GM19193 (cell line): Measurements from ENCODE around the gene CDAN1.

Experiments
- POLR2A ChIP-seq: IDR thresholded peaks from 4 replicates; pipeline ENCODE4 v1.6.1; 2011; ENCODE audit not compliant: insufficient read depth, insufficient read length; ENCODE audit errors: extremely low read depth

CDAN1 gene

GRCh38 chr15:42737529-42738328 lies 801 bp upstream of the CDAN1 start:
- no peak for TF ChIP-seq POLR2A

- no peak for TF ChIP-seq POLR2A
Measured at GRCh38 chr15:42736178-42736792, 643 bp downstream of the CDAN1 start.

- TF ChIP-seq POLR2A = no peak
Measured at GRCh38 chr15:42735382-42736165, 1.4 kb downstream of the CDAN1 start.

GRCh38 chr15:42734076-42734672 lies 2.8 kb downstream of the CDAN1 start:
- no peak for TF ChIP-seq POLR2A

- no peak for TF ChIP-seq POLR2A
Measured at GRCh38 chr15:42733027-42733426, 3.9 kb downstream of the CDAN1 start.

GRCh38 chr15:42732095-42732827 lies 4.7 kb downstream of the CDAN1 start:
- no peak for TF ChIP-seq POLR2A

DNA sequence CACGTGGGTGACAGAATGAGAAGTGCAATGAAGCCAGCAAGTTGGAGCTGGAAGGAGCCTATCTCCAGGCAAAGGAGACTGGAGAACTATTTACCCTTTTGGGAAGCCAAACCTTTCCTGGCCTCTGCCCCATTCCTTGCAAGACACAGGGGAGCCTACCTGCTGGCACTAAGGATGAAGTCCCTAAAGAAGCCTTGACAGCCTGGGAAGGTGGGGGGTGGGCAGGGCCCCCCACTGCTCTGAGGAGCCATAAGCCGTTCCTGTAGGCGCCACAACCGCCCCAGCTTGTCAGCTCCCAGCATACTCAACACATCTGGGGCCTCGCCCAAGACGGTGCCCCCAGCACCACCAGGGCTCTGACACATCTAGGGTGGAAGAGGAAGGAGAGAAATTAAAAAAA lies 5.5 kb downstream of the CDAN1 start:
- no peak for TF ChIP-seq POLR2A

GRCh38 chr15:42730536-42730935 lies 6.4 kb downstream of the CDAN1 start:
- no peak for TF ChIP-seq POLR2A

DNA sequence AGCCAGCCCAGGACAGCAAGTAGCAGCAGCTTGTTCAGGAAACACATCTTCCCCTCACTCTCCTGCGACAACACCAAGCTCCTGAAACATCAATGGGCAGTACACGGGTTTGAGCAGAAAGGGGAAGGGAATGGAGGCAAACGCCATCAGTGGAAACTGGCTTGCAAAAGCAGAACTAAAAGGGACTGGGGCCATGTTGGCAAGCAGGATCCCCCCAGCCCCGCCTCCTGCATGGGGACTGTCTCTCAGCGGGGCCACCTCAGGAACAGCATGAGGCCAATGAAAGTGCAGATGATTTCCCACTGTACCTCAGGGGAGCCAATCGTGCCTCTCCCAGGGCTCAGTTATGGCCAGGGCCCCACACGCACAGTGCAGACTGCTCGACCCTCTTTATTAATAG lies 6.8 kb downstream of the CDAN1 start:
- no peak for TF ChIP-seq POLR2A

DNA sequence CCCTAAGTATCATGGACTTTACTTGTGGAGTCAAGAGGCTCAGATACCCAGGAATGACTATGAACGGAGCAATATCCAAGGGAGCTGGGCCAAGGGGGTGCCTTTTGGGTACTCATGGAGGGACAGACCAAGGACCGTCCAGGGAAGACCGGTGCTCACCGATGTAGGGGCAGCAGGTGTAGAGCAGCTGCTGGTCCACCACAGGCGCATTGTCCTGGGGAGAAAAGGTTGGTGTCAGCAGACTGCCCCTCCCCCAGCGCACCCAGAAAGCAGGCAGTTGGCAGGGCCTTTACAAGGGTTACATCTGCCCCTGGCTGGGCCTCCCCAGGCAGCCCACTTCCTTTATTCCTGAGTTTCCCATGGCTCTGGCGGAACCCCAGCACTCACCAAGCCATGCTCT lies 7.5 kb downstream of the CDAN1 start:
- no peak for TF ChIP-seq POLR2A

DNA sequence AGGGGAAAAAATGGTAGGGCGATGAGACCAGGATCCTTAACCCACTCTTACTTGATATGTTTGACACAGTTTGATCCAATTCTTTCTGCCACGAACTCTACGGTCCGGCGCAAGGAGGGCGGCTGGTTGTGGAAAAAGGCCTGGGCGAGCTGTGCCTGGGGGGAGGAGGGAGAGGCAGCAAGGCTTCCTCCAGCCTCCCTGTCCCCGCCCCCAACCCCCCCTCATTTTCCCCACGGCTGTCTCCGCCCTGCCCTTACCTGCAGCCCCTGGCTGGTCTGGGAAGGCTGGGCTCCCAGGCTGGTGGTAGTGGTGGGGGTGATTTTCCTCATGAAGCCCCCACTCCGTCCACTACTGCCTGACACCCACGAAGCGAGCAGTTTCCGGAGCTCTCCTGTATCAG lies 8.0 kb downstream of the CDAN1 start:
- TF ChIP-seq POLR2A = no peak

DNA sequence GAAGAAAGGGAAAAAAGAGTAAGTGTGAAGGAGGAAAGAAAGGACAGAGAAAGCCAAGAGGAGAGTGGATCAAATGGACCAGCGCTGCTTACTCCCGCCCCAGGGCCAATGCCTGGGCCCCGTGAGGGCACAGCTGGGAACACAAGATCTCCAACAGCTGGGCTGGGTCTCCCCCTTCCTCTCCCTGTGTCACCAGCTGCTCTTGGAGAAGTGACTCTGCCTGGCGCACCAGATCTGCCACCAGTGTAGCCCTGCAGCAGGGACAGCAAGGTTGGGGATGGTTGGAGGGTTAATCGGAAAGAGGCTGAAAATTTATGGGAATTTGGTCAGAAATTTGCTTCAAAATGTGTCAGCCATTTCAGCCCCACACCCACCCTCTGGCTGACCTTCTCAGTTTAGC lies 8.4 kb downstream of the CDAN1 start:
- no peak for TF ChIP-seq POLR2A

- TF ChIP-seq POLR2A = no peak
Measured at GRCh38 chr15:42727750-42728381, 9.1 kb downstream of the CDAN1 start.

GRCh38 chr15:42726114-42726513 lies 10.8 kb downstream of the CDAN1 start:
- TF ChIP-seq POLR2A = no peak
